ENCODE data around the gene CACNG4. TPM values are rescaled to one million over a fixed set of nuclear protein-coding genes. Genes with fewer than 3 reads are reported as not detected.

CACNG4 gene
- total RNA-seq, 2 donors from 2014 or later, result not detected

GRCh38 chr17:67021743-67022450, 57.4 kb downstream of the CACNG4 start:
- no peak for DNase-seq
- no peak overlapping the region for H3K27ac Mint-ChIP-seq
- H3K4me3 Mint-ChIP-seq, result no peak overlapping the region
- no peaks in the 10 kb centered on the region for H3K9me3 ChIP-seq (ENCODE audit: control insufficient read depth, low read length, poor library complexity, severe bottlenecking)
- no peak for ATAC-seq
- H3K36me3 Mint-ChIP-seq (ENCODE audit: low read depth), result no peaks in the 10 kb centered on the region
- peaks cover 2% of the 10 kb centered on the region for H3K4me1 Mint-ChIP-seq
- peaks cover 20% of the 10 kb centered on the region for H3K27me3 Mint-ChIP-seq

DNA sequence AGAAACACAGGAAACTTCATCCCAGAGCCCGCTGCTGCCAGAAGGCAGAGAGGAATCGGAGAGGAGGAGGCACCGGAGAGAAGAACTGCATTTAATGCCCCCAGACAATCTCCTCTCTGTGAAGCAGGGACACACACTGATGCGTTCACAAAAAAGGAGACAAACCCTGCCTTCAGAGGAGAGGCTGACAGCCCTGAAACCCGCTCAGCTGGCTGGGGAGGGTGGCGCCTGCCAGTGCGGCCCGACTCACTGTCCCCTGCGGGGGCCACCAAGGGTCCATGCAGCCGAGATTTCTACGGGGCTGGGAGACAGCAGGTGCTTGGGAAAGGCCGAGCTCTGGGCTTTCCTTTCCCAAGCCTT, 57.9 kb downstream of the CACNG4 start:
- Mint-ChIP-seq H3K4me3 (no peak overlapping the region), H3K36me3 (ENCODE audit: low read depth) (no peaks in the 10 kb centered on the region), H3K27me3 (peaks cover 20% of the 10 kb centered on the region), H3K4me1 (peaks cover 2% of the 10 kb centered on the region), H3K27ac (no peak overlapping the region)
- ATAC-seq, result no peak
- no peaks in the 10 kb centered on the region for H3K9me3 ChIP-seq (ENCODE audit: control insufficient read depth, low read length, poor library complexity, severe bottlenecking)
- DNase-seq, result no peak

GRCh38 chr17:67024736-67025135, 60.2 kb downstream of the CACNG4 start:
- Mint-ChIP-seq H3K27me3 (peaks cover 7% of the 10 kb centered on the region), H3K27ac (no peak overlapping the region), H3K4me3 (no peak overlapping the region), H3K4me1 (peaks cover 2% of the 10 kb centered on the region), H3K36me3 (ENCODE audit: low read depth) (no peaks in the 10 kb centered on the region)
- DNase-seq, result no peak
- no peak for ATAC-seq
- no peaks in the 10 kb centered on the region for H3K9me3 ChIP-seq (ENCODE audit: control insufficient read depth, low read length, poor library complexity, severe bottlenecking)

- peaks cover 6% of the 10 kb centered on the region for H3K27me3 Mint-ChIP-seq
- H3K4me1 Mint-ChIP-seq, result peaks cover 2% of the 10 kb centered on the region
- no peaks in the 10 kb centered on the region for H3K36me3 Mint-ChIP-seq (ENCODE audit: low read depth)
- no peak overlapping the region for H3K4me3 Mint-ChIP-seq
- H3K27ac Mint-ChIP-seq, result no peak overlapping the region
- ATAC-seq (no peak), DNase-seq (no peak)
- no peaks in the 10 kb centered on the region for H3K9me3 ChIP-seq (ENCODE audit: control insufficient read depth, low read length, poor library complexity, severe bottlenecking)
Observed at GRCh38 chr17:67025216-67025792, 60.8 kb downstream of the CACNG4 start.

DNA sequence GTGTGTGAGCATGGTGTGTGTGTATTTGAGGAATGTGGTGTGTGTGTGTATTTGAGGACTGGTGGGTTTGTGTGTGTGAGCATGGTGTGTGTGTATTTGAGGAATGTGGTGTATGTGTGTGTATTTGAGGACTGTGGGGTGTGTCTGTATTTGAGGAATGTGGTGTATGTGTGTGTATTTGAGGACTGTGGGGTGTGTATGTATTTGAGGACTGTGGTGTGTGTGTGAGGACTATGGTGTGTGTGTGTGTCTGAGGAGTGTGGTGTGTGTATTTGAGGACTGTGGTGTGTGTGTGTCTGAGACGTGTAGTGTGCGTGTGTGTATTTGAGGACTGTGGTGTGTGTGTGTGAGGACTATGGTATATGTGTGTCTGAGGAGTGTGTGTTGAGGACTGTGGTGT, 61.8 kb downstream of the CACNG4 start:
- H3K9me3 ChIP-seq (ENCODE audit: control insufficient read depth, low read length, poor library complexity, severe bottlenecking), result no peaks in the 10 kb centered on the region
- Mint-ChIP-seq H3K4me3 (no peak overlapping the region), H3K27ac (no peak overlapping the region), H3K27me3 (peaks cover 6% of the 10 kb centered on the region), H3K4me1 (peaks cover 2% of the 10 kb centered on the region), H3K36me3 (ENCODE audit: low read depth) (no peaks in the 10 kb centered on the region)
- DNase-seq, result no peak
- ATAC-seq, result no peak

DNA sequence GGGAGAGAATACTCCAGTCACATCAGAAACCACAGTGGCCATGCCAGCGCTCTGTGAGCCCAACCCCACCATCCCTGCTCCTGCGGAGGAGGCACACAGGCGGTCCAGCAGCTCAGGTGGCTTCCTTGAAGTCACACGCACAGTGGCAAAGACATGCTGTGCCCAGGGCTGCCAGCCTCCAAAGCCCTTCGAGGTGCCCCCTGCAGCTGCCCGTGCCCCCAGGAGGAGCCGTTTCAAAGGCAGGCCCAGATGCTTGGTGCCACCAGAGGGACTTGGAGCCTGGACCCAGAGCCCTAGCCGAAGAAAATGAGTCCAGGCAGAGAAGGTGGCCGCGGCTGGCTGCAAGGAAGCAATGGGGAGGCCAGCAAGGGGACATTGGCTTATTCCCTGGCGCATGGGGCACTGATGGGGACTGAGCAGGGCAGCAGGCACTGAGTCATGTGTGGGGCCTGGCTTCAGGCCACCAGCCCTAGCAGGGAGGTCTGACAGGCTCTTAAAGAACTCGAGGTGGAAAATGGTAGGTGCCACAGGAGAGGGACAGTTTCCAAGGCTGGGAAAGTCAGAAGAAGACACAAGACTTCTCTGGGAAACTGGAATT, 62.6 kb downstream of the CACNG4 start:
- ATAC-seq (no peak), DNase-seq (no peak)
- no peaks in the 10 kb centered on the region for H3K9me3 ChIP-seq (ENCODE audit: control insufficient read depth, low read length, poor library complexity, severe bottlenecking)
- Mint-ChIP-seq H3K27ac (no peak overlapping the region), H3K27me3 (peaks cover 6% of the 10 kb centered on the region), H3K4me3 (no peak overlapping the region), H3K4me1 (peaks cover 2% of the 10 kb centered on the region), H3K36me3 (ENCODE audit: low read depth) (no peaks in the 10 kb centered on the region)

DNA sequence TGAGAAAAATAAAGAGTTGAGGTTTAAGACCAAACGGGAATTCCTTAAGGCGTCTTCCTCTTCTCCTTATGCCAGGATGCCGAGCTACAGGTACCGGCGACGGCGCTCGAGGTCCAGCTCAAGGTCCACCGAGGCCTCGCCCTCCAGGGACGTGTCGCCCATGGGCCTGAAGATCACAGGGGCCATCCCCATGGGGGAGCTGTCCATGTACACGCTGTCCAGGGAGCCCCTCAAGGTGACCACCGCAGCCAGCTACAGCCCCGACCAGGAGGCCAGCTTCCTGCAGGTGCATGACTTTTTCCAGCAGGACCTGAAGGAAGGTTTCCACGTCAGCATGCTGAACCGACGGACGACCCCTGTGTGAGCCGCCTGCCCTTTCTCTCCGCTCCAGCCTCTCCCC, 66.1 kb downstream of the CACNG4 start:
- Mint-ChIP-seq H3K27me3 (no peaks in the 10 kb centered on the region), H3K36me3 (ENCODE audit: low read depth) (no peaks in the 10 kb centered on the region), H3K4me3 (no peak overlapping the region), H3K4me1 (no peaks in the 10 kb centered on the region), H3K27ac (no peak overlapping the region)
- DNase-seq (no peak), ATAC-seq (no peak)
- H3K9me3 ChIP-seq (ENCODE audit: control insufficient read depth, low read length, poor library complexity, severe bottlenecking), result no peaks in the 10 kb centered on the region

GRCh38 chr17:67032382-67032781, 67.9 kb downstream of the CACNG4 start:
- no peaks in the 10 kb centered on the region for H3K4me1 Mint-ChIP-seq
- ATAC-seq, result no peak
- DNase-seq, result no peak
- H3K36me3 Mint-ChIP-seq (ENCODE audit: low read depth), result peaks cover 1% of the 10 kb centered on the region
- H3K27me3 Mint-ChIP-seq, result peaks cover 3% of the 10 kb centered on the region
- no peaks in the 10 kb centered on the region for H3K9me3 ChIP-seq (ENCODE audit: control insufficient read depth, low read length, poor library complexity, severe bottlenecking)
- H3K4me3 Mint-ChIP-seq, result no peak overlapping the region
- no peak overlapping the region for H3K27ac Mint-ChIP-seq

- peaks cover 3% of the 10 kb centered on the region for H3K36me3 Mint-ChIP-seq (ENCODE audit: low read depth)
- no peak overlapping the region for H3K27ac Mint-ChIP-seq
- no peaks in the 10 kb centered on the region for H3K9me3 ChIP-seq (ENCODE audit: control insufficient read depth, low read length, poor library complexity, severe bottlenecking)
- no peaks in the 10 kb centered on the region for H3K4me1 Mint-ChIP-seq
- ATAC-seq (no peak), DNase-seq (no peak)
- no peak overlapping the region for H3K4me3 Mint-ChIP-seq
- H3K27me3 Mint-ChIP-seq, result peaks cover 7% of the 10 kb centered on the region
Observed at GRCh38 chr17:67032985-67033384, 68.5 kb downstream of the CACNG4 start.

DNA sequence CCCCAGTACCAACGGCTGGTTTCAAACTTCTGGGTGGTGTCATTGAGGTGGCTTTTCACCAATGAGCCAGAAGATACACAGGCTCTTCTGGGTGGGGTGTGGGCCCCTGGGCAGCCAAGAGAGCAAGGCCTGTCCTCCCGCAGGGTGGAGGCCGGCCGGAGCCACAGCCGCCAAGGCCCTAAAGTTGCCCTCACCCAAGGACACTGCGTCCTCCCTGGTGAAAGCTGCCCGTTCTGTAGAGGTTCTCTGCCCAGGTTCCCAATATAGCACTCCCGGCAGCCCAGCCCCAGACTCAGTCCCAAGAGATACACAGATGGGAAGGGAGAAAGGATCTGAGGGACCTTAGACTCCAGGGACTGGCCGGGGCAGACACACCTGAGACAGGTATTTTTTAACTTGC, 69.1 kb downstream of the CACNG4 start:
- H3K4me1 Mint-ChIP-seq, result no peaks in the 10 kb centered on the region
- peaks cover 3% of the 10 kb centered on the region for H3K36me3 Mint-ChIP-seq (ENCODE audit: low read depth)
- H3K9me3 ChIP-seq (ENCODE audit: control insufficient read depth, low read length, poor library complexity, severe bottlenecking), result no peaks in the 10 kb centered on the region
- ATAC-seq, result no peak
- DNase-seq, result no peak
- peaks cover 7% of the 10 kb centered on the region for H3K27me3 Mint-ChIP-seq
- no peak overlapping the region for H3K27ac Mint-ChIP-seq
- no peak overlapping the region for H3K4me3 Mint-ChIP-seq

DNA sequence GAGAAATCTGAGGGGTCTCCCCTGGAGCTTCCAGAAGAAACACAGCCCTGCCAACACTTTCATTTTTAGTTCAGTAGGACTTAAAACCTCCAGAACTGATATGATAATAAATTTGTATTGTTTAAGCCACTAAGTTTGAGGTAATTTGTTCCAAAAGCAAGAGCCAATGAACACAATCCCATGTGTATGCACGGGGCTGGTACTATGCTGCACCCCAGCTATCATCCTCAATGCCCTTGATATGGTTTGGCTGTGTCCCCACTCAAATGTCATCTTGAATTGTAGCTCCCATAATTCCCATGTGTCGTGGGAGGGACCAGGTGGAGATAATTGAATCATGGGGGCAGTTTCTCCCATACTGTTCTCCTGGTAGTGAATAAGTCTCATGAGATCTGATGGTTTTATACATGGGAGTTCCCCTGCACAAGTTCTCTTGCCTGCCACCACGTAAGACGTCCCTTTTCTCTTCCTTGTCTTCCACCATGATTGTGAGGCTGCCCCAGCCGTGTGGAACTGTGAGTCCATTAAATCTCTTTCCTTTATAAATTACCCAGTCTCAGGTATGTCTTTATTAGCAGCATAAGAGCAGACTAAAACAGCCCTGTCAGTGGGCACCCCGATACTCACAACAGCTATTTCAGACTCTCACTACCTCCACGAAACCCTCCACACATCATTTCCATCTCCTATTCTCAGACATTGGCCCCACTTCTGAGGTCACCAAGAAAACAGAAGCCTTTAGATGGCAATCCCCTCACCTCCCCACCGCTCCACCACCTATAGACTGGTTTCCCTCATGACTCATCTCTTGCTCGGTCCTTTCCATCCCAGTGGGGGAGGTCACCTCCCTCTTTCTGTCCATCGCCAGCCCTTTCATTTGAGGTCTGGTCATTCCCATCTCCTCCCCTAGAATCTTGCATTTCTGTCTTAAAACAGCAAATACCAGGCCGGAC, 70.9 kb downstream of the CACNG4 start:
- Mint-ChIP-seq H3K4me3 (no peak overlapping the region), H3K27ac (no peak overlapping the region), H3K36me3 (ENCODE audit: low read depth) (peaks cover 3% of the 10 kb centered on the region), H3K27me3 (peaks cover 7% of the 10 kb centered on the region), H3K4me1 (no peaks in the 10 kb centered on the region)
- H3K9me3 ChIP-seq (ENCODE audit: control insufficient read depth, low read length, poor library complexity, severe bottlenecking), result no peaks in the 10 kb centered on the region
- no peak for DNase-seq
- ATAC-seq, result no peak

DNA sequence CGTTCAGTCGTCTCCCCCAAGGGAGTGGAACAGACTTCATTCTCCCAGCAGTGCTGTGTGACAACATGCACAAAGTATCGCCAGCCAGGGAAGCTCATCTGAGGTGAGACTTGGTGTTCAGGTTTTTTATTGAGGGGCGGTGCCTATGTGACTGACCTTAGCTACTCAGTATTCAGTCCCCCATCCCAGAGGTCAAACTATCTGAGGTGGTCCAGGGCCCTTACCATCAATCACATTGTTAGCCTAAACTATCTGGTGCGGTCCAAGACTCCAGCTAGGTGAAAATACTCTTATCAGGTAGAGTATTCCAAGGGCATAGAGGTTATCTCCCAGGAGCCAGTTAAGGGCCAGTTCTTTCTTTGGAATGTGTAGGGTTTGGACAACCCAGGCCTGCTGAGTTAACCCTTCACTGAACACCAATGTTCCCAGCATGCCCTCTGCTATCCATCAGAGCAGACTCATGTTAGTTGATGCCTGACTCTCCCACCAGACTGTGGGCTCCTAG, 74.4 kb downstream of the CACNG4 start:
- no peak overlapping the region for H3K4me3 Mint-ChIP-seq
- ATAC-seq, result no peak
- peaks cover 7% of the 10 kb centered on the region for H3K27me3 Mint-ChIP-seq
- no peak overlapping the region for H3K27ac Mint-ChIP-seq
- H3K4me1 Mint-ChIP-seq, result peaks cover 2% of the 10 kb centered on the region
- peaks cover 5% of the 10 kb centered on the region for H3K36me3 Mint-ChIP-seq (ENCODE audit: low read depth)
- no peaks in the 10 kb centered on the region for H3K9me3 ChIP-seq (ENCODE audit: control insufficient read depth, low read length, poor library complexity, severe bottlenecking)
- DNase-seq, result no peak

DNA sequence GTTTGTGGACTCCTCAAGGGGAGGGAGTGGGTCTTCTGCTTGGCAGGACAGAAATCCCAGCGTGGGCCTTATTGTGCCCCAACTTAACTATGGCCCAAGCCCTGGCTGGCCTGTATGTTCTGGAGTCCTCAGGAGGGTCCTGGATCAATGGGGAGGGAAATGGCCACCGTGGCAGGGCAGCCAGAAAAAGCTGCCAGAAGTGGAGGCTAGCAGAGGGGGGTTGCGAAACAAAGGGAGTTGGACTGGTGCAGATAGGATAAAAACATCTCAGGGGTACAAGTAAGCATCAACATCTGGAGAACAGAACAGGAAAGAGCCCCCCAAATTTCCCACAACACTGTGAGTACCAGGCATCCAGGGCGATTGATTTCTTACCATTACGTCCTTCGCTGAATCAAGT, 76.1 kb downstream of the CACNG4 start:
- ATAC-seq, result no peak
- Mint-ChIP-seq H3K4me3 (no peak overlapping the region), H3K4me1 (peaks cover 2% of the 10 kb centered on the region), H3K27me3 (peaks cover 7% of the 10 kb centered on the region), H3K36me3 (ENCODE audit: low read depth) (peaks cover 5% of the 10 kb centered on the region), H3K27ac (no peak overlapping the region)
- H3K9me3 ChIP-seq (ENCODE audit: control insufficient read depth, low read length, poor library complexity, severe bottlenecking), result no peaks in the 10 kb centered on the region
- DNase-seq, result no peak

Measured in T-helper 17 cell (primary cell).